GM19468 (cell line): ENCODE measurements around the gene PAH.
A peak's percentile ranks its signal among the peaks of the same experiment; 100 is the strongest.

ENCODE experiments used
- ATAC-seq: cut with Tn5 transposase; IDR thresholded peaks from one replicate; pipeline ENCODE4 v1.9.1; 2021; ENCODE audit warnings: mild to moderate bottlenecking, moderate library complexity, moderate number of reproducible peaks; ENCODE audit not compliant: unreplicated experiment; ENCODE audit errors: extremely low read depth

Gene PAH

DNA sequence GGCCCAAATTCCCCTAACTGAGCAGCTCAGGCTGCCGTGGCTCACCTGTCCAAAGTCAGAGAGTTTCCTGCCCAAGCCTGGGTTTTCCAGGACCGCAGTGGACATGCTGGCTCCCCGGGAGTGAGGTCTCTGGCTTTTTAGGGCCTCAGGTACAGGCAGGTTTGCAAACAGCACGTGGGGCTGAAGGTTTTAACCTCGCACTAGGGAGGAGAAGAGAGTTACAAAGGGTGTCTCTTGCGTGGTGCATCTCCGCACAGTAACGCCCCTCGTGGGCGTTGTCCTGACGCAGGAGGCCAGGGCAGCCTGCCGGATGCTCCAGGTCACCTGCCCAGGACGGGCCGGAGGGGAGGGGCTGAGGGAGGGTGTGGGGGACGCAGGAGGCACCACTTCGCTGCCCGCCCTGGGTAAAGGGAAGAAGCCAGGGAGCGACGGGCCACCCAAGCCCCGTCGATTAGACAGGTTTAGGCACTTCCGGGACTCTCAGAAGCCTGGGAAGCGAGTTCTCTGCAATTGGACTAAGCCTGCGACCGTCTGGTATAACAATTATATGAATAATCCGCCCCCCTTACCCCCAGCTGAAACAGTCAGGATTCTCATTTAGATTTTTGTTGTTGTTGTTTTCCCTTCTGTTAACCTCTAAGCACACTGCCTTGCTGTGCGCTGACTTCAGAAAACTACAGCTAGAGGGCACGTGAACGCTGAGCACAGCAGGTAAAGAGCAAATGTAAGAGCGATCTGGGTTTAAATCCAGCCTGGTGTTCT, at the start of gene PAH:
Gene PAH, minus strand, starts transcription at position 219 of the 762 bp plus-strand sequence. Its CDS starts 114 bp downstream, at position 105.
- no peak for ATAC-seq

DNA sequence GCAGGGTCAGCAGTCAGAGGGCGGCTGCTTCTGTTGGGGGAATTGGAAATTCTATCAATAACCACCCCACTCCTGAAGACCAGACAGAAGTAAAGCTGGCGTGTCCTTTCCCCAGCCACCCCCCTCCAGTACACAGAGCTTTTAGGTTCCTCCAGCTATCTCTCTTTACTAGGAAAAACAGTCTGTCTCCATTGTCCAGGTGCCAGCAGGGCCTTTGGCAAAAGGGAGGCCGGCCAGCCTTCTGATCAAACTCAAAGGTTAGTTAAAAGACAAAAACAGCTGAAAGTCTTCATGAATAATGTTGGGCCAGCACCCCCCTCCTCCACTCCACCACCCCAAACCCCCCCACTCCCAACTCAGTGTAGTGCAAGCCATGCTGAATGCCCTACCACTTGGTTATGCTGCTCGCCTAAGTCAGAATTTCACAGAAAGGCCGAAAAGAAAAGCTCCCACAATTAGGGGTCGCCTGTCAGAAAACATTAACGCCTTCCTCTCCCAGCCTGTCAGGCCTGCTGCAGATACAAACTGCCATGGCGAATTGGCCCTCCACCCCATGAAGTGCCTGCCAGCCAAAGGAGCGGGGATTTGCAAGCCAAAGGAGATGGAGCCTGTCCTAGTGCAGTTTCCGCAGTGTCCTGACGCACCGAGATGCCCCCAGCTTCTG, 49.3 kb upstream of the PAH start:
- no peak for ATAC-seq

DNA sequence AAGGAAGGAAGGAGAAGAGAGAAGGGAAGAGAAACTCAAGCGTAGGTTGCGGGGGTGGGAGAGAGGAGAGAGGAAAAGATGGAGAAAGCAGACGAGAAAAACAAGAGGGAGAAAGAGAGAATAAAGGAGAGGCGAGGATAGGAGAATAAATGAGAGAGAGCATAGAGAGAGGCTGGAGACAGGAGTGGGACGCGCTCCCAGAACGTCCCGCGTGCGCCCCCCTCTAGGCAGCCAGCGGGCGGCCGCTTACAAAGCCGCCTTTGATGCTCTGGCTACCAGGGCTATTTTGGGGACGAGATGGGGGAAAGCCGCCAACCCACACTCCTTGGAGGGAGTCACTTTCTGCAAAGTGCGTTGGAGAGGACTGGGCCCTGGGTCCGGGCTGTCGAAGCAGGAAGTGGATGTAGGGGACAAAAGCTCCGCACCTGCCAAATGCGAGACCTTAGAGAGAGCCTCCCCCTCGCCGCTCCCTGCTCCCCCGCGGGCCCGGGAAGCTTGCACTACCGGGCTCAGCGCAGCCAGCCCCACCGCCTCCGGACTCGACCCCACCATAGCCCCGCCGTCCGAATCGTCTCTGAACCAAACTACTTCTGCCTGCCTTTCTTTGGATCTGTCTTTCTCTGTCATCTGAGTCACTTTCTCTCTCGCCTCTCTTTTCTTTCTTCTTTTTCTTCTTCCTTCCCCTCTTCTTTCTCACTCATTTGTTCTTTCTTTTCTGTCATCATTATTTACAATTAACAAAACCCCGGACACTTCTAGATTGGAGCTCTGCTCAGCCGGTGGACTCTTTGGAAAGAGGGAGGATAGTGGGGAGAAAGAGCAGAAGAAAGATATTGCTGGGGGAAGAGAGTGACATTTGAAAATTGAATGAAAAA, 48.5 kb upstream of the PAH start:
- no peak for ATAC-seq

DNA sequence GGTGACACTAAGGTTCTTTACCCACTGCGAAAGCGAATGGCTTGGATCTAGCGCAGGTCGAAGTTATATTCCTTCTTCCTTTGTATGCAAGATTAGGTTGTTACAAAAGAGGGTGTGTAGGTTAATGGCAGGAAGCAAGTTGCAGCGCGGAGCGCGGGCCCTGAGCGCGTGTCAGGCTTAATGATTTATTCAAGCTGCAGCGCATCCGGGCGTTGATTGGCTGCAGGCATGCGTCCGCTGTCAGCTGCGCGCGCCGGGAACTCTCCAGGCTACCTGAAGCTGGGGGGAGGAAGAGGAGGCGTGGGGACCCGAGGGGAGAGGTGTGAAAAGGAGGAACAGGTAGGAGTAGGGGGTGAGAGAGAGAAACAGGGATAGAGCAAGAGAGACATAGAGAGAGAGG, 47.8 kb upstream of the PAH start:
- ATAC-seq = no peak

DNA sequence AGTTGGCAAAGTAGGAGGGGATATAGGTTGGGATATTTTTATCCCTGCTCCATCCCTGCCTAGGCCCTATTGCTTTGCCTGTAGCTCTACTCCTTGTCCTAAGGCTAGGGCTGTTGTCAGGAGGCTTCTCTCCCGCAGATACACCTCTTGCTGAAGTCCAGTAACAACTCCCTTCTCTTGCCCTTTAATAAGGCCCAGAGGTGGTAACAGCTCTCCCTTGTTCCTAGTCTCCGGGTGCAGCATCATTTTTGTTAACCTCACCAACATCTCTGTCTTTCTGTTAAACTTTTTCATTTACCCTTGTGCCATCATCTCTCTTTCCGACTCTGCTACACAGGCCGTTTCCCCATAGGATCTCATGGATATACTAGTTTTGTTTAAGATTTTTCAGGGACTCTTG, 46.8 kb upstream of the PAH start:
- no peak for ATAC-seq

DNA sequence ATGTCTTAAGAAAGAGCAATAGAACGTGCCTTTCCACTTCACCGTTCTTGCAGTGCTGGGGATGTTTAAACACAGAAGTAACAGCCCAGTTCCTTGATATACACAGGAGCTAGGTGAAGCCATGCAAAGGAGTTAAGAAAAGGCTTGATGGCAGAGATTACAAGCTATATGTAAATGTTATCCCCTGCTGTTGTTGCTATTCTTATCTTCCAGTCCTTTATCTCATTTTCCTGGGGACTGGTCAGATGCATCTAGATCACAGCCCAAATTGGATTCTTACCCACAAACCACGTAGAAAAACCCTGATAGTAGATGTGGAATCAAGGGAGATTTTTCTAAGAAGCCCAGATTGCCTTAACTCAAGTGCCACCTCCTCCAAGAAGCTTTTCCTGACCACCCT, 45.9 kb upstream of the PAH start:
- ATAC-seq = no peak

DNA sequence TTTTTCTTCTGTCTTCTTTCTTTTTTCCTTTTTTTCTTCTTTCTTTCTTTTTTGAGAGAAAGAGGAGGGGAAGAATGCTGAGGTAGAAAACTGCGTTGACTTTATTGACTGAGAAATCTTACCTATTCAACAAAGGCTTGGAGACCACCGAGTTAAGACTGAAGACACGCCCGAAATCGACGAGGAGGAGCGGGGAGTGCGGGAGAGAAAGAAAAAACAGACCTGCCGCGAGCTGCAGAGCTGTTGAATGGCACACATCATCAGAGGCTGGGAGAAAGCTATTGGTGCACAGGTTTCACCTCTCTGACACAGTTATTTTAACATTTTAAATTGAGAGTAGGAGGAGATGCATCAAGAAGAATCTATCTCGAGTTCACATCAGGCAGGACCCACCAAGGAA, 45.5 kb upstream of the PAH start:
- ATAC-seq = no peak

DNA sequence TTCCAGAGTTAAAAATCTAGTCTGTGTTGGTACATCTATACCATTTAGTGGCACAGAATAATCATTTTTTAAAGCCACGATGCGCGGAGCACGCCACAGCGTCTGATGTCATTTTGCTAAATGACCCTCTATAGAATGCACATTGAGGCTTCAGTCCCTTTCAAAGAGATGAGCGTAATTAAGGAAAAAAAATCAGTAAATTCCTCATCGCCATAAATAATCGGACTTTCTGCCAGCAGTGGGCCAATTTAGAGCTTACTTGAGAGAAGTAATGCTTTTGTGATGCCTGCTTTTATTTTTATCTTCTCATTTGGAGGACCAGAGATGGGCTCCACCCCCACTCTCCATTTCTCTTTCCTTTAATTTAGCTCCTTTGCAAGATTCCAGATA, 44.4 kb upstream of the PAH start:
- no peak for ATAC-seq

DNA sequence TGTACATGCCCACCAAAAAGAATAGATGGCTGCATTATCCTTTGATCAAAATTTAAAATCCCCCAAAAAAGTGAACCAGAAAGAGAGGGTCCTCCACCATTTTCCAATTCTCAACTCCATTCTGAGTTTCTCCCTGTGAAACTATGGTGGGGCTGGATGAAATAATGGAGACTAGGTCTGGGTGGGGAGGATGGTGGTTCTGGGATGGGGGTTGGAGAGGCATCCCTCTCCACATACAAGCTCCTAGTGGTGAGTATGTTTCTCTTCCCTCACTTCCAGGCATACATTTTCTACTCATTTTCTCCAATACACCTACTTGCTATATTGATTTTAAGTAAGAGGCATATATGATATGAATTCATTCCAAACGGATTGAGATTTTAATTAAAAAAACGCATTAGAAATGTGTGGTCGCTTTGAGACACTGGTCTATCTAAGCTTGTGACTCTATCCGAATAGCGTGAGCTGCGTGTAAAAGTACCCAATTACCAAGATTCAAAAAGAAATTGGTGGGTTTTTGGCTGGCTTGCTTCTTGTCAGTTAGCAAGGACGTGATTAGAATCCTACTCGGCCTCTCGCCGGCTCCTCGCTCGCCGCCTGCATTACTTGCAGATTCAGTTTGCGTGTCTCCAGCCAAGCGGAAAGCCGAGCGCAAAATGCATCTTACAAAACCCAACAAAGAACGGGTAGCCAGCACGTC, 43.9 kb upstream of the PAH start:
- no peak for ATAC-seq

DNA sequence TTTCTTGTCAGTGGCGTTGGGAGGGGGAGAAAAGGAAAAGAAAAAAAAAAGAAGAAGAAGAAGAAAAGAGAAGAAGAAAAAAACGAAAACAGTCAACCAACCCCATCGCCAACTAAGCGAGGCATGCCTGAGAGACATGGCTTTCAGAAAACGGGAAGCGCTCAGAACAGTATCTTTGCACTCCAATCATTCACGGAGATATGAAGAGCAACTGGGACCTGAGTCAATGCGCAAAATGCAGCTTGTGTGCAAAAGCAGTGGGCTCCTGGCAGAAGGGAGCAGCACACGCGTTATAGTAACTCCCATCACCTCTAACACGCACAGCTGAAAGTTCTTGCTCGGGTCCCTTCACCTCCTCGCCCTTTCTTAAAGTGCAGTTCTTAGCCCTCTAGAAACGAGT, 42.3 kb upstream of the PAH start:
- no peak for ATAC-seq

DNA sequence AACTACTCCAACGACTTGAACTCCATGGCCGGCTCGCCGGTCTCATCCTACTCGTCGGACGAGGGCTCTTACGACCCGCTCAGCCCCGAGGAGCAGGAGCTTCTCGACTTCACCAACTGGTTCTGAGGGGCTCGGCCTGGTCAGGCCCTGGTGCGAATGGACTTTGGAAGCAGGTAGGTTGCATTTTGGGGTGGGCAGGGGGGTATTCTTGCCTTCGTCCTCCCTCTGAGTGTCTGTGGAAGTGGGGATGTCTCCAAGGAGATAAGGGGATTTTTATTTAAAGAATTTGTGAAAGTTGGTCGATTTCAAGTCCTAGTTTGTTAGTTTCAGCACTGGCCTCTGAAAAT, 41.8 kb upstream of the PAH start:
- no peak for ATAC-seq

DNA sequence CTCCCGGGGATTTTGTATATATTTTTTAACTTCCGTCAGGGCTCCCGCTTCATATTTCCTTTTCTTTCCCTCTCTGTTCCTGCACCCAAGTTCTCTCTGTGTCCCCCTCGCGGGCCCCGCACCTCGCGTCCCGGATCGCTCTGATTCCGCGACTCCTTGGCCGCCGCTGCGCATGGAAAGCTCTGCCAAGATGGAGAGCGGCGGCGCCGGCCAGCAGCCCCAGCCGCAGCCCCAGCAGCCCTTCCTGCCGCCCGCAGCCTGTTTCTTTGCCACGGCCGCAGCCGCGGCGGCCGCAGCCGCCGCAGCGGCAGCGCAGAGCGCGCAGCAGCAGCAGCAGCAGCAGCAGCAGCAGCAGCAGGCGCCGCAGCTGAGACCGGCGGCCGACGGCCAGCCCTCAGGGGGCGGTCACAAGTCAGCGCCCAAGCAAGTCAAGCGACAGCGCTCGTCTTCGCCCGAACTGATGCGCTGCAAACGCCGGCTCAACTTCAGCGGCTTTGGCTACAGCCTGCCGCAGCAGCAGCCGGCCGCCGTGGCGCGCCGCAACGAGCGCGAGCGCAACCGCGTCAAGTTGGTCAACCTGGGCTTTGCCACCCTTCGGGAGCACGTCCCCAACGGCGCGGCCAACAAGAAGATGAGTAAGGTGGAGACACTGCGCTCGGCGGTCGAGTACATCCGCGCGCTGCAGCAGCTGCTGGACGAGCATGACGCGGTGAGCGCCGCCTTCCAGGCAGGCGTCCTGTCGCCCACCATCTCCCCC, 41.2 kb upstream of the PAH start:
- ATAC-seq = peak; percentile 45

DNA sequence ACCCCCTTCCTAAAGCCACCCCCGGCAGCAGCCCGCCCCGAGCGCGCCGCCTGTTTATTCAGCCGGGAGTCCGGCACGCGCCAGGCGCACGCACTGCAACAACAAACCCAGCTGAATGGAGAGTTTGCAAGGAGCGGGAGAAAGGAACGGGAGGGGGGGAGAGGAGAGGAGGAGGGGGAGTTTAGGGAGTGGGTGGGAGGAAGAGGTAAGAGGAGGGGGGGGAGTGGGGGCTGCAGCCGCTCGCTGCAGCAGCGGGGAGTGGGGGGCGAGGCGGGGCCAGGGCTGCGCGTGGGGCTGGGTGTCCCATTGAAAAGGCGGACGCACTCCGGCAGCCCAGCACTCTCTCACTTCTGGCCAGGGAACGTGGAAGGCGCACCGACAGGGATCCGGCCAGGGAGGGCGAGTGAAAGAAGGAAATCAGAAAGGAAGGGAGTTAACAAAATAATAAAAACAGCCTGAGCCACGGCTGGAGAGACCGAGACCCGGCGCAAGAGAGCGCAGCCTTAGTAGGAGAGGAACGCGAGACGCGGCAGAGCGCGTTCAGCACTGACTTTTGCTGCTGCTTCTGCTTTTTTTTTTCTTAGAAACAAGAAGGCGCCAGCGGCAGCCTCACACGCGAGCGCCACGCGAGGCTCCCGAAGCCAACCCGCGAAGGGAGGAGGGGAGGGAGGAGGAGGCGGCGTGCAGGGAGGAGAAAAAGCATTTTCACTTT, 40.5 kb upstream of the PAH start, which contains the start of gene ASCL1:
Gene ASCL1, plus strand, starts transcription at position 336 of the 712 bp plus-strand sequence. CDS start 571 bp downstream, outside the sequence.
- ATAC-seq = no peak

DNA sequence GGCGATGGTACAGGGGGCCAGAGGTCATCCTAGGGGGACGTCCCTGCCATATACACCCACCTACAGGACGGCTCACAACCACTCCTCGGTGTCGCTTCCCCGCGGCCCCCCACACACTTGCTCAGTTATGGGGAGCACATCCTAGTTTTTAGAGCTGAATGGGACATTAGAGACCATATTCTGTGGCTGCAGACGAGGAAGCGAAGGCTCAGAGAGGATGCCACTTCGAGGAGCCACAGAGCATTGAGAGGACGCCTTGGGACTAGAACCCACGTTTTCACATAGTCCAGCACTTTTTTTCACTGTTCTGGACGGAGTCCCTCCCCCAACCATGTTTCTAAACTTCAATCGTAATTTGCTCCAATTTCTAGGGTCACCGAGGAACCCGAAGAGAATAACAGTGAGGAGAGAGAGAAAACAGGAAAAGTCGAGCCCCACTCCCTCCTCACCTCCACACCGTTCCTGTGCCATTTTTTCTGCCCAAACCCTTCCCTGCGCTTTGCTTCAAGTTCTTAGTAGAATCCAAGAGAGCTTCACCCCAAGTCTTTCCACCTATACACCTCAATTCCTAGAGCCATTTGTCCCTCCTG, 39.8 kb upstream of the PAH start:
- ATAC-seq = no peak

DNA sequence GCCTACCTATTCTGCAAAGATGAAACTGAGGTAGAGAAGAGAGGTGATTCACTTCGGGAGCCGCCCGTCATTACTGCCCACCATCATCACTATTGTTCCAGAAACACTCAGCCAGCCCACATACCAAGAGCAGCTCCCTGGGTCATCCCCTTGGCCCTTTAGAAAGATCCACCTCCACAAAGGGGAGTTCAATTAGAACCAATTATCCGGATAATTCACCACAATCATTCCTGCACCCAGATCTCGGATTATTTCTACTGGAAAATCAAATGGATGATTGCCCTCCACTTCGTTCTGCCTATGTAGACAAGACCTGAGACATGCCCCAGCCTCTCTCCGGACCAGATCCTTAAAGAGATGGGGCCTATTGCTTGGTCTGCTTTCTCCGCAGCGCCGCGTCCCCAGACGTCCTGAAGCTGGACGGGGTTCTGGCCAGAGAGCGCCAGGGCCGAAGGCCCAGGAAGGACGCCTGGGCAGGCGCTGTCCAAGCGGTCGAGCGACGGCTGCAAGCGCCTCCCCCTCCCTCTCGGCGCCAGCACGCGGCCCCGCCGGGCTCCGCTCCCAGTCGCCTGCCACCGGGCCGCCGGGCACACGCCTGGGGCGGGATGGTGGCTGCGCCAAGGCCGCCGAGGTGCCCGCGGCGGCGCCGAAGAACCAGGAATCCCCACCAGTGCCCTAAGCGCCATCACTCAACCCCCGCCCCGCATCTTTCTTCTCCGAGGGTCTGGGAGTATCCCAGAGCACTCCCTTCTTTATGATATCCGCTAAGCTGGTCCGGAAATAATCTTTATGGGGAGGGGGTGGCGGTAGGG, 39.1 kb upstream of the PAH start:
- ATAC-seq = no peak

DNA sequence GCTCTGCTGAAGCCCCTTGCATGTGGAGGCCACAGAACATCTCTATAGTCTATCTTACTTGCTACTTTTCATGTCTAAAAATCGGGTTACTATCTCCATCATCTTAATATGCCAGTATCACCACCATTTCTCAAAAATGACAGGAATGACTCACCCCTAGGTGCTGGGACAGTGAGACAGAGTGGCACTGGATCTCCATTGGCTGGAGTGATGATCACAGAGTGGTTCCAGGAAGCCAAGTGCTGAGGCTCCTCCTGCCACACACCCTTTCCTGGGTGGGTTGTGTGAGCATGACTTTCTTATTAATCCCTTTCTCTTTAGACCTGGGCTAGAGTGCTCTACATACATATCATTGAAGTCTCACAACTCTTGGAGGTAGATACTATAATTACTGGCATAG, 37.1 kb upstream of the PAH start:
- no peak for ATAC-seq

DNA sequence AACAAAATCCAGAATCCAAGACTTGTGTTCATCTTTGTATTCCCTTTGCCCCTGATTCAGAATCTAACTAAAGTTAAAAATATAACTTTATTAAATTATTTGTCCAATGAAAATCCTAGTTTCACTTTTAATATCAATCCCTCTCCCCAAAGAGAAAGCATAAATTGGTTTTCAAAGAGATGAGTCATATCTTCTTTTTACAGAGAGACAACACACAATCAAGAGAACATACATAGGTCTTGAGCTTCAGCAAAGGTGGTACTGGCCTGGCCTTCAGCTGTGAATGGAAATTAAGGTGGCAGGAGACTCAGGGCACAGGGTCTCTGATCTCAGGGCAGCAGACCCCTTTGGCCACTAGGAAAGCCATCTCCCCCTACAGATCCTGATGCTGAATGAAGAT, 36.2 kb upstream of the PAH start:
- ATAC-seq = no peak

DNA sequence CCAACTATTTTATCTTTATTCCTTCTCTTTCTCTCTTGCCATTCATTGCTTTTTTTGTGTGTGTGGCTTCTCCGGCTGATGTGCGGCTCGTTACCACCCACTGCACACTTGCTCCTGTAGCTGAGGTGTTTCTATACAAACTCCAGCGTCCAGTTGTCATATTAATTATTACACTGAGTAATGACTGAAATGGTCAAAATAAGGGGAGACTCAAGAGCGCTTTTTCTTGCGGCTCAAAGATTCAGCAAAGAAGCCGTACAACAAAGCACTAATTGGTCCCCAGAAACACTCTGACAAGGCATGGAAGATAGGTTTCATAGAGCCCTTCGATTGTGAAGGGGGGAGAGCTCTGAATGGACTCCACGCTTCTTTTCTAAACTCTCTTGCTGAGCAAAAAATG, 34.8 kb upstream of the PAH start:
- ATAC-seq = no peak
